ELF-1 (cell line): Measurements from ENCODE around the gene LAMA3.
A peak's percentile ranks its signal among the peaks of the same experiment; 100 is the strongest.
"Not testable (repeated sequence)": the region's sequence is repeated elsewhere in the genome, so short reads cannot be mapped to it uniquely, and the experiment has no call there.

Experiments
- DNase-seq: peaks from one replicate; pipeline ENCODE4 v3.0.0-alpha.2; 2016; ENCODE audit warnings: low read depth, low spot score

The LAMA3 gene

DNA sequence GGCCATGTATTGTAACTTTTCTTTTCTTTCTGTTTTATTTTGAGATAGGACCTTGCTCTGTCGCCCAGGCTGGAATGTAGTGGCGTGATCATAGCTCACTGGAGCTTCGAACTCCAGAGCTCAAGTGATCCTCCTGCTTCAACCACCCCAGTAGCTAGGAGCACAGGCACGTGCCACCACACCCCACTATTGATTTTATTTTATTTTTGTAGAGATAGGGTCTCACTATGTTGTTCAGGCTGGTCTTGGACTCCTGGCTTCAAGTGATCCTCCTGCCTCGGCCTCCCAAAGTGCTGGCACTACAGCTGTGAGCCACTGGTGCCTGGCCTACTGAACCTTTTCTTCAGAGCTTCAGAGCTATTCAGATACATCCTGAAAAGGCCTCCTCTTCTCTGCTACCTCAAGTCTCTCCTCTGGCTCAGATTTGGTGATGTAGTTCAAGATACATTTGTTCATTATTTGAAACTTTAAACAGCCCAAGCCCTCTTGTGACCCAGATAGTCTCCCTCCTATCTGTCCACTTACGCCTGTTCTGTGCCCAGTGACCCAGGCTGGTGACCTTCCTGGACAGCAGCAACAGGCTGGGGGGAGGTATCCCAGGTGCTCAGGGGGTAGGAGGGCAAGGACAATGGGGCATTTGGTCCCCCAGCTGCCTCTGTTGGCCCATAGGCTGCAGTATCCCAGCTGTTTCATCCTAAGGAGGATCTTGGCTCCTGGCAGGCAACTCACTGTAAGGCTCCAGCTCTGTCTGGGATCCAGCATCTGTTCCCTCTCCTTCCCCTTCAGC, 38.6 kb downstream of the LAMA3 start:
- no peak for DNase-seq

DNA sequence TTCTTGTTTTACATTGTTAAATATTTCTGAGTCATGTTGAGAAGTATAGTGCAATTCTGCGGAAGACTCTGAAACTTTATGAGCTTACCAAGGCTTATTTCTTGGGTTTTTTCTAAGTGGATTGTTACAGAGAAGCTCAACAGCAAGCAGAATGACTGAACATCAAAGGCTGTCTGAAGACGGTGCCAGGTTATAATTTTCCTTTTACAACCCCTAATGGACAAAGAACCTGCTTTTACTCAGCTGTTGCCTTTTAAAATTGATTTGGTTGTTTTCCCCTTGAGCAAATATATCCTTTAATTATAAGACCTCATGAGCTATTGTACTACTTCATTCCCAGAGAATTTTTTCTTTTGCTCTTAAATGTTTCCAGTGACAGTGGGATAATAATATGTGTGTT, 41.6 kb downstream of the LAMA3 start:
- DNase-seq: no peak

DNA sequence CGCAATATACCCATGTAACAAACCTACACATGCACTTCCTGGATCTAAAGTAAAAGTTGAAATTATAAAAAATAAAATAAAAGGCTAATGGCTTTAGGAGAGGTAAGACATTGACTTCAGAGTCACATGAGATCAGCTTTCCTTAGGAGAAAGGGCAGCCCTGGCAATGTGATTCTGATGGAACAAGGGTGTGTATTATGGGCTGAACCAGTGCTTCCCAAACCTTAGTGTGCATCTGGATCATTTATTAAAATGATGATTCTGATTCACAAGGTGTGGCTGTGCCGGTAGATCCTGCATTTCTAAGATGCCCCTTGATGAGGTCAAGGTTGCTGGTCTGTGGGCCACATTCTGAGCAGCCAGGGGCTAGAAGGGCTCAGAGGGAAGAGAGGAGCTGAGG, 42.6 kb downstream of the LAMA3 start:
- no peak for DNase-seq

DNA sequence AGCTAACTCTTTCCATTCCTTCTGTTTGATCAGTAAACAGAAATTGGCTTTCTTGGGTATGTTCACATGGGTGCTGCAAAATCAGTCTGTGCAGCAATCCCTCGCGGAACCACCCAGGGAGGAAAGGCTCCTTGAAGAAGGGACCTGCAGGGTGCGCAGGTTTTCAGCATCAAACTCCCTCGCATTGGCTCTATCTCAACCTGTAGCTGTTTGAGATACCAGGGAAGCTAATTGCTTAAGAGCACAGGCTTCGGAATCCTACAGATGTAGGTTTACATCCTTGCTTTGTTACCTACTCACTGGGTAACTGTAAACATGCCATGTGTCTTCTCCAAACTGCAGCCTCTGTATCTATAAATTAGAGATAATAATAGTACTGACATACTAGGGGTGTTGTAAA, 43.2 kb downstream of the LAMA3 start:
- DNase-seq: no peak

DNA sequence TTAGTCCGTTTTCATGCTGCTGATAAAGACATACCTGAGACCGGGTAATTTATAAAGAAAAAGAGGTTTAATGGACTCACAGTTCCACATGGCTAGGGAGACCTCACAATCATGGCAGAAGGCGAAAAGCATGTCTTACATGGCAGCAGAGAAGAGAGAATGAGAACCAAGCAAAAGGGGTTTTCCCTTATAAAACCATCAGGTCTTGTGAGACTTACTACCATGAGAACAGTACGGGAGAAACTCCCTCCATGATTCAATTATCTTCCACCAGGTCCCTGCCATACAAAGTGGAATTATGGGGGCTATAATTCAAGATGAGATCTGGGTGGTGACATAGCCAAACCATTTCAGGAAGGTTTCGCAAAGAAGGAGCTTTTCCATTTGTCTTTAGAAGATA, 44.0 kb downstream of the LAMA3 start:
- DNase-seq: not testable (repeated sequence)

DNA sequence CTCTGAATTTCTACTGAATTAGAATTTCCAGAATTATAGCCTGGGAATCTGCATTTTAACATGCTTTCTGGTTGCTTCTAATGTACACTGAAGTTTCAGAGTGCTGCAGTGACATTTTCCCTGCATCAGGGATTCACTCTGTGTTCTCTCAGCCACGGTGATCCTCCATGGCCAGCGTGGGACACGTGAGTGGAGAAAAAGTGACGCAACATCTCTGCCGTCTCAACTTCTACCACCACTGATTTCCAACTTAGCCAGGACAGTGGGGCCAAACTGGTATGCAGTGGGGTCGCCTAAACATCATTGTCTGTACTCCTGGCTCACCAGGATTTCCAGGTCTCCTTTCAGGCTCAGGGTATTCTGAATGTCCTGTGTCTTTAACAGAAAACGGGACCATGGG, 44.6 kb downstream of the LAMA3 start:
- no peak for DNase-seq

DNA sequence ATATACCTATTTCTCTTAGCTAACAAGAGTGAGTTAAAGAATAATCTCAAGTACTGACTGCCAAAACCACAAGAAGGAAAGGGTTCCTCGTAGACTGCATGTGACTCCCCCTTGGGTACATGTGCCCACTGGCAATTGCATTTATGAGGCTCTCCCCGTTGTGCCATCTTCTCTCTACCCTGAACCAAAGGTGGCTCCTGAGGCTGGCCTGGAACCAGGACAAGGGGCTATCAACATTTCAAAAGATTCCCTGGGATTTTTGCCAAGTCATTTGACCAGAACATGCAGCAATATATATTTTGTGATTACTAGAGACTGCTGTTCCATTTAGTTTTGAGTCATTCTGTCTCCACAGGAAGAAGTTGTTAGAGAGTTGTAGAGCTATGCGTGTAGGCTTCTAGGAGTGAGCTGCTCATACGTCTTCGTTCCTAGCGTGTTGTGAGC, 45.8 kb downstream of the LAMA3 start:
- DNase-seq: no peak

DNA sequence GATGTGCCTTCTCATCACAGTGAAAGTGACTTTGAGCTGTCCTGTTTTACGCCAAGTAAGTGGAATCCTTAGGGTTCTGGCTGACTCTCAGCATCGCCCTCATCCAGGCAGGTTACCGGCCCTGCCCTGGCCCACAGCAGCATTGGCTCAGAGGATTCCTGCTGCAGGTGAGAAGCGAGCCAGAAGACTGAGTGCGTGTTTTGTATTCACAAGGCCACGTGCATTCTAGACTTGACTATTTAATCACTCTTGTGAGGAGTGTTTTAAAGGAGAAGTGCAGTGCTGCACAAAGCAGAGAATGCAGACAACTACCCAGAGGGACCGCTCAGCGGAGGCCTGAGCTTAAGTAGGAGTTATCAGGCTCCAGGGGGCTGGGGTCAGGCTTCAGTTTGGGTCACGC, 48.3 kb downstream of the LAMA3 start:
- no peak for DNase-seq

DNA sequence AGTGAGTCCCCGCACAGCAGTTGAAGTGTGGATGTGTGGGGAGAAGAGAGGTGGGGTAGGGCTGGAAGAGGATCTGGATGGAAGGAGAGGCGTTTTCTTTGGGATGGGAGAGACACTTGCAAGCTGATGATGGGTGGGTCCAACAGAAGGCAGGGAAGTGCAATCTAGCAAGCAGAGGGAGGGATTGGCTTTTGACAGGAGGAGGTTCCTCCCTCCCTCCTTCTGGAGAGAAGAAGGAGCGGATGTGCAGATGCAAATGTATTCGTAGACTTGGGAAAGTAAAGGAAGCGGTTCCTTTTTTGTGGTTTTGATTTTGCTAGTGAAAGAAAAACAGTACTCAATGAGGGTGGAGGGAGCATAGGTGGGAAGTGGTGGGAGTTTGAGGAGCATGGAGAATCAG, 48.9 kb downstream of the LAMA3 start:
- DNase-seq: no peak

DNA sequence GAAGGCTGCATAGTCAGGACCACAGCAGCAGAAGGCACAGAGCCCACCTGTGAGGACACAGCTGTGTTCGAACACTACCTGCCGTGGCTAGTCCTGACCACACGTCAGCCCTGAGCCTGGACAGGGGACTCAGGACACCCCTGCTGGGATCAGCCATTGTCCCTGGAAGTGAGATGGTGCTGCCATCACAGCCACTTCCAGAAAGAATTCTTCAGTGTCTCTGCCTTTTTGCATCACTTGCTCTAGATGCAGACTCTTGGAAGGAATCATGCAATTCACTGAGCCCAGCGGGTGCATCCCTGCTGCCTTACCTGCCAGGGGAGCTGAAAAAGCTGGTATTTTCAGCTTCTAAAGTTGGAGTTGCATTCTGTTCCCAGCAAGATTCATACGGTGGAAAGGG, 49.3 kb downstream of the LAMA3 start:
- no peak for DNase-seq

DNA sequence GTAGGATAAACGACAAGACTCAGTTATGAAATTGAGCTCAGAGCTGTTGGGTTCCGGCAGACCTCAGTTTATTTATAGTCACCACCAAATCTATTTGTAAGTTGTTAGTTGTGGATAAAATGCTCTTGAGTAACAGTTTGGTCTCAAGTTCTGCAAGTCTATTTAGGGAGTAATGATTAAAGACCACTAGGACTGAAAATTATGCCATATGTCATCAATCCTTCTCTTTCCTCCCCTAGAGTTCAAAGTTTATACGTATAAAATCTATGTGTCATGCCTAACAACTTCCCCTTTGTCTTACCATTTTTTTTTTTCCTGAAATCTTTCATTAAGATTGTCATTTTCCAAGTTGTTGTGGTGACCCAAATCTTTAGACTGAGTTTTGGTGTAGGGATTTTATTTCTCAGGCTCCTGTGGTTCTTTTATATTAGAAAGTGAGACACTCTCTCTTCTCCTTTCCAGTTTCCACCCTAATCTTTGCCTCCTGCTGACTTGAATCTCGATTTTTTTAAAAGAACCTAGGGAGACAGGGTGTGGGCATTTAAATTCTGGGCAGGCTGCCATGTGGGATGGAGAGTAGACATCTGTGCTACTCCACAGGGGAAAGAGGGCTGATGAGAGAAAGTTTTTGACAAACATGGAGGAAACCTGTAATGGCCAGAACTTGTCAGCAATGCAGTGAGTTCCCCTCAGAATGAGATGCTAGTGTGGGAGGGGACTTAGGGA, 51.0 kb downstream of the LAMA3 start:
- DNase-seq: no peak

DNA sequence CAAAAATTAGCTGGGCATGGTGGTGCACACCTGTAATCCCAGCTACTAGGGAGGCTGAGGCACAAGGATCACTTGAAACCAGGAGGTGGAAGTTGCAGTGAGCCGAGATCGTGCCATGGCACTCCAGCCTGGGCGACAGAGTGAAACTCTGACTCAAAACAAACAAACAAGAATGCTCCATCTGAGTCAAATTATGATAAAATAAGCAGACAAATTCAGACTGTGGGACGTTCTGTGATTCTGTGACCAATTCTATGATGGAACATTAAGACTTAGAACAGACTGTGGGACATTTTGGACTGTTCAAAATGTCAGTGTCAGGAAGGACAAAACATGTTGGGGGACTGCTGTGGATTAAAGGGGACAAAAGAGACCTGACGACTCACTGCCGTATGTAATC, 52.7 kb downstream of the LAMA3 start:
- DNase-seq: not testable (repeated sequence)

DNA sequence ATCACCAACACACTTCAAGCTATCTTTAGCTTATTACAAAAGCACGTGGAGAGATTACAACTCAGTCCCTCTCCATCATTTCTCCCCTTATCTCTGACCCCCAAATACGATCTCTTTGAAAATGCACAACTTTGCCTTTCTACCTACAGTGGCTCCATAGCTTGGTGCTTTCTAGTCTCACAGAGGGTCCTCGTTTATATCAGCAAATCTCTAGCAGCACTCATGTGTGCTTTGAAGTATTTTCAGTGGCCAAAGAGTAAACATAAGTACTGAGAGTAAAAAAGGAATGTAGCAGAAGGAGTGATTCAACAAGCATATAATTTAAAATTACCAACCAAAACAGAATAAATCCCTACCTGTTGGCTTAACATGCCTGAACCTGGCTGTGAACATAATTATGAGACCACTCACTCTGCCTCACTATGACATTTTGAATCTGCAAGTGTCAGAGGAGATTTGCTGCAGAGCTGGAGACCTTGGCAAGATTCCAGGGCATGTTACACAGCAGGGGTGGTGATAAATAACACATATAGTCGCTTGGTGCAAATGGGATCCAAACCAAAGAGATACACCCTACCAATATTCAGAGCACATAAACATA, 54.6 kb downstream of the LAMA3 start:
- DNase-seq: no peak

DNA sequence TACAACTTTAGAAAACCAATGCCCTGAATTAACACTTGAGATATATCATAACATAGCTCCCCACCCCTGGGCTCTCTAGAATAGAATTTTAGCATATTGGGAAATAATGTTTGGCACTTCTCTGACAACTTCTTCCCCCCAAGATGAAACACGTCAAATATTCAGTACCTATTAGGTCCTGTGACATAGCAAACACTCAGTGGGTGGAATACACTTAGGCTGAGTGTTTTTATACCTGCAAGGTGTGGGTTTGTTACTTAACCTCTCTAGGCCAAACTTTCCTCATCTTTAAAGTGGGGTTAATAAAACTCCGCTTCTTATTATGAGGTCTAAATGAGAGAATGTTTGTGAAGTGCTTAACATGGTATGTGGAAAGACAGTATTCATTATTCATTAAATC, 56.1 kb downstream of the LAMA3 start:
- DNase-seq: no peak

DNA sequence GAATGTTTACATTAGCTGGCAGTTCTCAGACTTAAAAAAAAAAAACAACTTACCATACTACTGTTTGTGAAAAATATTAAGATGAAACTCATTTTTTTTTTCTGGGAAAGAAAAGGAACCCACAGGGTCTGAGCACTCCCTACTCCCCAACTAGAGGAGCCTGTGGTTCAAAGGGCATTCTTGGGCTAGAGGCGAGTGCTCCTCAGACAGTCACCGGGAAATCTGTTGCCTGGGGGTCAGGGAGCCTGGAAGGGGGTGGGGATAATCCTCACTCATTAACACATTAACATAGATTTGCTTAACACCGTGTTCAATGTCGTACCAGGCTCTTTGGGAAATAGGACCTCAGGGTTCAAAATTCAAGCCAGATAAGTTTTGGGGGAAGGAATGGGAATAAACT, 57.6 kb downstream of the LAMA3 start:
- peak; percentile 31 for DNase-seq

DNA sequence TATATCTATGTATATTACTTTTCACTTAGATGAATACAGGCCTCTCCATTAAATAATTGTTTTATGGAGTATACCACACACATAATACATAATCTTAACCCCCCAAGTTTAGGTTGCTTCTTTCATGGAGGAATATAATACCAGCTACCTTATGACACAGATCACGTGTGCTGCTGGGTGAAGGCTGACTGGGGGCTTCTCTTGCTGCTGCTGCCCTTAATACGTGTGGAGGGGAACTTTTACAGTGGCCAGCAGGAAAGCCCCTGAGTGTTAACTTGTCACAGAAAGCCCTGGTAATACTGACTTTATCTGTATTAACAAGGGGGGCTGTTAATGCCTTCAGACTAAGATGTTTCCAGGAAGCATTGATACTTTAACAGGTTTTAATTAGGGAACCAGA, 63.1 kb downstream of the LAMA3 start:
- no peak for DNase-seq

DNA sequence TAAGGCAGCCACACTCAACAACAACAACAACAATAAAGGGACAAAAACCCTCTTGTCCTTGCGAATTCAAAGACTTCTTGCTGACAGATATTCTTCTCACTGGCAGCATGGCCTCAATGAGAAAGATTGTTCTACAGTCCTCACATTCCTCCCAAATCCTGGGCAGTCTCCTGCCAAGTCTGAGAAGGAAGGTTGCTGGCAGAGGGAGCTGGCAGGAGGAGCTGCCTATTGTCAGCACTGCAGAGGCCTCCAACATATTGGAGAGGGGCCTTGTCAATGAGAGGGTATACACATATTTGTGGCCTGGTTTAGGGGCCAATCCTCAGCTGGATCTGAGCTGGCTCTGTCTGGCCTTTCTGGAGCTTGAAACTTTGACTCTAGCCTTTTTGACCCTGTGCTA, 63.5 kb downstream of the LAMA3 start:
- no peak for DNase-seq

DNA sequence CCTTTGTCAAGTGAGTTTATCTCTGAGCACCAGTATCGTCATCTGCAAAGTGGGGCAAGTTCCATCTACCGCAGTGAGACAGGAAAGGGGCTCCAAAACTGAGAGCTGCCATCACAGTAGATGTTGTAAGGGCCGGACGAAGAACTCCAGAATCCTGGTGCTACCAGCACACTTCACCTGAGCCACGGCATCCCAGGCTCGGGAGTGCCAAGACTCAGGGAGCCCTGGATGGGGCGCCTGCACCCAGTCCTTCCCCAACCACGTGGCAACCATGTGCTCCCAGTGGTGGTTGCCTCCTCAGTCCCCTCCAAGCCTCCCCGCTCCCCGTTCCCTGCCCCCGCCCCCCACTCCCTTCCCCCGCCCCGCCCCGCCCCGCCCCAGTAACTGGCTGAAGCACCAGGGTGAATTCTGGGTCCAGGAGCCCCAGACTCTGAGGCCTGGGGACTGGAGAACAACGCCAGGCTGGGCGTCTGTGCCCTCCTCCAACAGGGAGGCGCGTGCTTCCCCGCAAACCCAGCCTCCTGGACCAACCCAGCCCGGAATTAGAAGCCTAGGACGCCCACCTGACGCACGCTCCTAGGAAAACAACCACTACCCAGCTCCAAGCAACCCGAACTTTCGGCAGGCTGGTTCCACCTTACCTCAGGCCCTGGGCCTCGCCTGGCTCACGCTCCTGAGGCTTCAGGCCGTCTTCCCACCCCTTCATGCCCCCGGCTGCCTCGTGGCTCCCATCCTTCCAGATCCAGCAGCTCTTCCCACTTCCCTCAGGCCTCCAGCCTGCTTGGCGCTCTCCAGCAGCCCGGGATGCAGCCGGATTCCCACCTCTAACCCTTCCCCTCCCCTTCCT, 67.6 kb downstream of the LAMA3 start:
- DNase-seq: peak; percentile 57

DNA sequence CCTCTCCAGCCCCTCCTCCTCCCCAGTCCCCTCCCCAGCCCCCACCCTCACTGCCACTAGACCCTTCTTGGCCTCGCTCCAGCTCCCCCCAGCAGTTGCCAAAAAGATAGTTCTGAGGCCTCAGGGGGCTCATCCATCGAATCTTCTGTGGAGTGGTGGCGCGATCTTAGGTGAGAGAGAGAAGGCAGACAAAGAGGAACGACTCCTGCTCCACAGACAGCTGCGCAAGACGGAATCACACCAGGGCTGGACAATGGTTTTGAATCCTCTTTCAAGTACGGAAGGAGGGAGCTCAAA, 68.1 kb downstream of the LAMA3 start:
- DNase-seq: no peak

DNA sequence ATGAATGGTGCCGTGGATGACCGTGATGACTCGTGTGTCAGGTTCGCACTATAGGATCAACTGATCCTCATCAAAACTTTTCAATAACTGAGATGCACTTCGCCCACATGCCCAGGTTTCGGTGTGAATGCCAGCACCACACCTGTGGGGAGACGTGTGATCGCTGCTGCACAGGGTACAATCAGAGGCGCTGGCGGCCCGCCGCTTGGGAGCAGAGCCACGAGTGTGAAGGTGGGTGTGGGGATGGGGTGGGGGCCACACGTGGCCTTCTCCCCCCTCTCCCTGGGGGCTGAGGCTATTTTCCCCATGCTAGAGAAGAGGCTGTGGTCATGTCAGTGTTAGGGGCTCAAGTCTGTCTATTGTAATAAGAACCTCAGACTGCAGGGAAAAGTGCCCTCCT, 69.0 kb downstream of the LAMA3 start:
- DNase-seq: no peak

DNA sequence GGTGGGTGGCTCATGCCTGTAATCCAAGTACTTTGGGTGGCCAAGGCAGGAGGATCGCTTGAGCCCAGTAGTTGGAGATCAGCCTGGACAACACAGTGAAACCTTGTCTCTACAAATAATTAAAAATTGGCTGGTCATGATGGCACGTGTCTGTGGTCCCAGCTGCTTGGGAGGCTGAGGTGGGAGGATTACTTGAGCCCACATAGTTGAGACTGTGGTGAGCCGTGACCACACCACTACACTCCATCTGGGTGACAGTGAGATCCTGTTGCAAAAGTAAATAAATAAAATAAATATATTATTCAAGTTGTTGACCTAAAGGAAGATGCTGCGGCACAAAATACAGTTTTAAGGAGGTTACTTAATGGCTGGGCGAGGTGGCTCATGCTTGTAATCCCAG, 72.7 kb downstream of the LAMA3 start:
- no peak for DNase-seq

DNA sequence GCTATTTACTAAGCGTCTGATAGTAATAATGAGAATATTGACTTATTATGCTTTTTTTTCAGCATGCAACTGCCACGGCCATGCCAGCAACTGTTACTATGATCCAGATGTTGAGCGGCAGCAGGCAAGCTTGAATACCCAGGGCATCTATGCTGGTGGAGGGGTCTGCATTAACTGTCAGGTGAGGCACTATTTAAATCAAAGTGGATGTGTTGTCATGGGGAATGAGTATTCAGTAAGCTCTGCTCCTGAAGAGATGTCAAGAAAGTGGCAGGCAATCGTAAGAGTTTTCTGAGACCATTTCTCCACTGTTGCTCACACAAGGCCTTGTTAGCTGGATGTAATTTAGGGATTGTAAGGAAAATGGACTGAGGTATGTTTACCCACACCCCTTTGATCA, 74.1 kb downstream of the LAMA3 start:
- no peak for DNase-seq
